Smooth muscle cell (in vitro differentiated cells): Measurements from ENCODE around the gene TMPRSS13. TPM values are rescaled to one million over a fixed set of nuclear protein-coding genes. Genes with fewer than 3 reads are reported as not detected.

Source experiments
- DNase-seq: peaks from one replicate; lab custom pipeline; 2025; ENCODE audit not compliant: unreplicated experiment; lab: John Stamatoyannopoulos, UW
- H2AFZ ChIP-seq: fragments of 200-600 bp; sonication (generic); 2 replicates; pipeline ENCODE4 v1.6.0; 2016; ENCODE audit warnings: antibody characterized with exemption, low read depth, mild to moderate bottlenecking
- H3F3A ChIP-seq: fragments of 200-600 bp; sonication (generic); 2 replicates; pipeline ENCODE4 v1.6.0; 2017; ENCODE audit warnings: antibody characterized with exemption, low read depth
- H3K27ac ChIP-seq: fragments of 200-600 bp; sonication (generic); 2 replicates; pipeline ENCODE4 v1.5.1; 2016; ENCODE audit warnings: low read depth, mild to moderate bottlenecking
- H3K27me3 ChIP-seq: fragments of 200-600 bp; sonication (generic); 2 replicates; pipeline ENCODE4 v1.6.1; 2016; ENCODE audit warnings: low read depth, mild to moderate bottlenecking
- H3K36me3 ChIP-seq: fragments of 200-600 bp; sonication (generic); 2 replicates; pipeline ENCODE4 v1.5.1; 2016; ENCODE audit warnings: low read depth
- H3K4me1 ChIP-seq: fragments of 200-600 bp; sonication (generic); 2 replicates; pipeline ENCODE4 v1.5.1; 2016; ENCODE audit warnings: low read depth
- H3K4me2 ChIP-seq: fragments of 200-600 bp; sonication (generic); 2 replicates; pipeline ENCODE4 v1.6.0; 2016; ENCODE audit warnings: mild to moderate bottlenecking
- H3K4me3 ChIP-seq: fragments of 200-600 bp; sonication (generic); 2 replicates; pipeline ENCODE4 v1.5.1; 2016; ENCODE audit warnings: mild to moderate bottlenecking
- H3K79me2 ChIP-seq: fragments of 200-600 bp; sonication (generic); 2 replicates; pipeline ENCODE4 v1.6.0; 2016; ENCODE audit warnings: low read depth, mild to moderate bottlenecking
- H3K9ac ChIP-seq: fragments of 200-600 bp; sonication (generic); 2 replicates; pipeline ENCODE4 v1.6.0; 2016; ENCODE audit warnings: low read depth
- H3K9me3 ChIP-seq: fragments of 200-600 bp; sonication (generic); replicated peaks from 2 replicates; pipeline ENCODE4 v1.5.1; 2016; ENCODE audit warnings: low read depth
- H4K20me1 ChIP-seq: fragments of 200-600 bp; sonication (generic); 2 replicates; pipeline ENCODE4 v1.6.0; 2016; ENCODE audit warnings: low read depth
- CTCF ChIP-seq: fragments of 200-600 bp; sonication (generic); IDR thresholded peaks from 2 replicates; pipeline ENCODE4 v1.5.1; 2017; ENCODE audit warnings: borderline replicate concordance, mild to moderate bottlenecking, antibody characterized with exemption; ENCODE audit not compliant: insufficient read depth, poor library complexity, severe bottlenecking
- WGBS: methylation state at CpG from one replicate; pipeline ENCODE4 v1.1.7; 2016; ENCODE audit warnings: low lambda C conversion rate; 5-methylcytosine and 5-hydroxymethylcytosine counted together
- polyA plus RNA-seq: library from polyadenylated mRNA; unstranded; fragments of >200 nt; fragmentation: Nextera tagmentation; extraction: Ambion mirVana; gene quantifications from 2 replicates; pipeline ENCODE4 v1.2.1, GENCODE V29; 2016
- total RNA-seq: library from RNA; depleted of rRNA; stranded (reverse); fragments of >200 nt; gene quantifications from 2 replicates; pipeline ENCODE4 v1.2.3, GENCODE V29; 2014

The TMPRSS13 gene
- total and polyA plus RNA-seq, 2 experiments from 2014 or later = 0.73 to 1.3 TPM

- peaks cover 10% of the 10 kb centered on the region for H3K4me1 ChIP-seq
- TF ChIP-seq CTCF = no peak
- H3K27ac ChIP-seq = no peak overlapping the region
- no peaks in the 10 kb centered on the region for H3K27me3 ChIP-seq
- H3K9ac ChIP-seq = no peak overlapping the region
- no peak overlapping the region for H3K4me3 ChIP-seq
- H2AFZ ChIP-seq = no peak overlapping the region
- H3K9me3 ChIP-seq = no peaks in the 10 kb centered on the region
- no peak for DNase-seq
- no peaks in the 10 kb centered on the region for H3K79me2 ChIP-seq
- WGBS = 97% methylated on average over 3 of the region's 3 CpGs
- H3K4me2 ChIP-seq = no peak overlapping the region
- peaks cover 3% of the 10 kb centered on the region for H3F3A ChIP-seq
- no peaks in the 10 kb centered on the region for H3K36me3 ChIP-seq
- H4K20me1 ChIP-seq = no peaks in the 10 kb centered on the region
Measured at GRCh38 chr11:117878939-117879475, 50.2 kb downstream of the TMPRSS13 start.

- no peaks in the 10 kb centered on the region for H3F3A ChIP-seq
- H3K9me3 ChIP-seq = no peaks in the 10 kb centered on the region
- H4K20me1 ChIP-seq = no peaks in the 10 kb centered on the region
- no peak overlapping the region for H3K9ac ChIP-seq
- H3K4me3 ChIP-seq = no peak overlapping the region
- no peak for DNase-seq
- no peaks in the 10 kb centered on the region for H3K36me3 ChIP-seq
- 87% methylated on average over 6 of the region's 6 CpGs for WGBS
- no peaks in the 10 kb centered on the region for H3K27me3 ChIP-seq
- no peak for TF ChIP-seq CTCF
- H3K79me2 ChIP-seq = no peaks in the 10 kb centered on the region
- H3K4me2 ChIP-seq = no peak overlapping the region
- H3K4me1 ChIP-seq = peaks cover 10% of the 10 kb centered on the region
- H2AFZ ChIP-seq = no peak overlapping the region
- no peak overlapping the region for H3K27ac ChIP-seq
Measured at GRCh38 chr11:117878314-117878938, 50.8 kb downstream of the TMPRSS13 start.

GRCh38 chr11:117877120-117877784 lies 52.0 kb downstream of the TMPRSS13 start:
- WGBS = 27% methylated on average over 12 of the region's 12 CpGs
- no peak for TF ChIP-seq CTCF
- H3K27ac ChIP-seq = no peak overlapping the region
- H3K9ac ChIP-seq = peak overlapping the region; percentile 30
- H3K4me3 ChIP-seq = peak overlapping the region; percentile 92
- no peaks in the 10 kb centered on the region for H3K79me2 ChIP-seq
- H4K20me1 ChIP-seq = peaks cover 3% of the 10 kb centered on the region
- peak overlapping the region; percentile 88 for H3K4me2 ChIP-seq
- H3K9me3 ChIP-seq = no peaks in the 10 kb centered on the region
- DNase-seq = no peak
- no peaks in the 10 kb centered on the region for H3K27me3 ChIP-seq
- H3F3A ChIP-seq = no peaks in the 10 kb centered on the region
- no peaks in the 10 kb centered on the region for H3K36me3 ChIP-seq
- H3K4me1 ChIP-seq = peaks cover 10% of the 10 kb centered on the region
- H2AFZ ChIP-seq = peak overlapping the region; percentile 84
